ENCODE measurements around the gene LRP5.

GRCh38 chr11:68449951-68450350, 137.6 kb downstream of the LRP5 start:
- no peak for TF ChIP-seq EZH2 (IDR thresholded peaks at IDR 0.05; ENCODE audit: insufficient read depth, low read length)
- TF ChIP-seq, protein P1, sequence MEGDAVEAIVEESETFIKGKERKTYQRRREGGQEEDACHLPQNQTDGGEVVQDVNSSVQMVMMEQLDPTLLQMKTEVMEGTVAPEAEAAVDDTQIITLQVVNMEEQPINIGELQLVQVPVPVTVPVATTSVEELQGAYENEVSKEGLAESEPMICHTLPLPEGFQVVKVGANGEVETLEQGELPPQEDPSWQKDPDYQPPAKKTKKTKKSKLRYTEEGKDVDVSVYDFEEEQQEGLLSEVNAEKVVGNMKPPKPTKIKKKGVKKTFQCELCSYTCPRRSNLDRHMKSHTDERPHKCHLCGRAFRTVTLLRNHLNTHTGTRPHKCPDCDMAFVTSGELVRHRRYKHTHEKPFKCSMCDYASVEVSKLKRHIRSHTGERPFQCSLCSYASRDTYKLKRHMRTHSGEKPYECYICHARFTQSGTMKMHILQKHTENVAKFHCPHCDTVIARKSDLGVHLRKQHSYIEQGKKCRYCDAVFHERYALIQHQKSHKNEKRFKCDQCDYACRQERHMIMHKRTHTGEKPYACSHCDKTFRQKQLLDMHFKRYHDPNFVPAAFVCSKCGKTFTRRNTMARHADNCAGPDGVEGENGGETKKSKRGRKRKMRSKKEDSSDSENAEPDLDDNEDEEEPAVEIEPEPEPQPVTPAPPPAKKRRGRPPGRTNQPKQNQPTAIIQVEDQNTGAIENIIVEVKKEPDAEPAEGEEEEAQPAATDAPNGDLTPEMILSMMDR (IDR thresholded peaks at IDR 0.05; ENCODE audit: insufficient read depth, low read depth, low read length), result no peak

Measured in astrocyte (in vitro differentiated cells and primary cell).